ENCODE data around the gene LSM14A.

LSM14A gene

DNA sequence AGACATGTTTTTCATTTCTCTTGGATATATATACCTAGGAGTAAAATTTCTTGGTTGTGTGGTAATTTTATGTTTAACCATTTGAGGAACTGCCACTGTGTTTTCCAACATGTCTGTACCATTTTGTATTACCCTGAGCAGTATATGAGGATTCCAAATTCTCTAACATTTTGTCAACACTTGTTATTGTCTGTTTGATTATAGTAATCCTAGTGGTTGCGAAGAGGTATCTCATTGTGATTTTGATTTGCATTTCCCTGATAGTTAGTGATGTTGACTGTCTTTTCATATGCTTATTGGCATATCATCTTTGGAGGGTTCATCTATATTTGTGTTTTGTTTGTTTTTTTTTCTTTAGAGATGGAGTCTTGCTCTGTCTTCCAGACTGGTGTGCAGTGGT, 103.4 kb downstream of the LSM14A start:
- TF ChIP-seq, protein P1, sequence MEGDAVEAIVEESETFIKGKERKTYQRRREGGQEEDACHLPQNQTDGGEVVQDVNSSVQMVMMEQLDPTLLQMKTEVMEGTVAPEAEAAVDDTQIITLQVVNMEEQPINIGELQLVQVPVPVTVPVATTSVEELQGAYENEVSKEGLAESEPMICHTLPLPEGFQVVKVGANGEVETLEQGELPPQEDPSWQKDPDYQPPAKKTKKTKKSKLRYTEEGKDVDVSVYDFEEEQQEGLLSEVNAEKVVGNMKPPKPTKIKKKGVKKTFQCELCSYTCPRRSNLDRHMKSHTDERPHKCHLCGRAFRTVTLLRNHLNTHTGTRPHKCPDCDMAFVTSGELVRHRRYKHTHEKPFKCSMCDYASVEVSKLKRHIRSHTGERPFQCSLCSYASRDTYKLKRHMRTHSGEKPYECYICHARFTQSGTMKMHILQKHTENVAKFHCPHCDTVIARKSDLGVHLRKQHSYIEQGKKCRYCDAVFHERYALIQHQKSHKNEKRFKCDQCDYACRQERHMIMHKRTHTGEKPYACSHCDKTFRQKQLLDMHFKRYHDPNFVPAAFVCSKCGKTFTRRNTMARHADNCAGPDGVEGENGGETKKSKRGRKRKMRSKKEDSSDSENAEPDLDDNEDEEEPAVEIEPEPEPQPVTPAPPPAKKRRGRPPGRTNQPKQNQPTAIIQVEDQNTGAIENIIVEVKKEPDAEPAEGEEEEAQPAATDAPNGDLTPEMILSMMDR (IDR thresholded peaks at IDR 0.05; ENCODE audit: low read depth, low read length) = no peak
- DNase-seq (ENCODE audit: extremely low read depth, low read depth) = no peak

DNA sequence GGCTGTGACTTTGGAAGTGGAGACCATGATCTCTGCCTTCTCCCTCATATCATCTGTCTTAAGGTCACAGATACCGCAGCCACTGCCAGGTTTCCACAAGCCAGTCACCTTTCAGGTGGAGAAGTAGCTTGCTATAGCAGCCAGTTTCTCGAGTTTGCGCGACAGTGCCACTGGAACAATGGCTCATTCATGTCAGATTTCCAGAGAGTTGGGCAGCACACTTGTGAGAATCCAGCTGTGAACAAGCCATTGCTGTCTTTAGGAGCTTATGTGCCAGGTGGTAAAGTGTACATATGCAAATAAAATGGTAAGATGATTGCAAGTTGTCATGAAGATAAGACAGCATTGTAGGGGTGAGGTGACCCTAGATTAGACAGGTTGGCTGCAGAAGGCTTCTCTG, 104.3 kb downstream of the LSM14A start:
- TF ChIP-seq, protein P1 (IDR thresholded peaks at IDR 0.05; ENCODE audit: low read depth, low read length) = no peak
- DNase-seq (ENCODE audit: extremely low read depth, low read depth) = no peak

DNA sequence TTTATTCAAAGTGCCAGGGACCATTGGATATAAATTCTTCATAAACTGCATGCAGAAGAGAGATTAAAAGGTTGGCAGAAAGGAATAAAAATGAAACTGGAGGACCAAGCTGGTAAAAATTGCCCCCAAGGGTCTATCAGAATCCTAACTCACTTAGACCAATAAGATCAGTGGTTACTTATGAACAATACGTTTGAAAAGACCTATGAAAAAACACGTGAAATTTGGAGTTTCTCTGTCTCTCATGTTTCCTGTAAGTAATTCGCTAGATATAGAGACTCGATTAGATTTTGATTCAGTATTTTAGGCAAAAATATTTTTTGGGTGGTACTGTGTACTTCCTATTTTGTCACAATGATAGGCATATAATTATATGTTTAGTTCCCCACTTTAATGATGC, 104.9 kb downstream of the LSM14A start:
- no peak for DNase-seq (ENCODE audit: extremely low read depth, low read depth)
- TF ChIP-seq, protein P1 (IDR thresholded peaks at IDR 0.05; ENCODE audit: low read depth, low read length) = no peak

DNA sequence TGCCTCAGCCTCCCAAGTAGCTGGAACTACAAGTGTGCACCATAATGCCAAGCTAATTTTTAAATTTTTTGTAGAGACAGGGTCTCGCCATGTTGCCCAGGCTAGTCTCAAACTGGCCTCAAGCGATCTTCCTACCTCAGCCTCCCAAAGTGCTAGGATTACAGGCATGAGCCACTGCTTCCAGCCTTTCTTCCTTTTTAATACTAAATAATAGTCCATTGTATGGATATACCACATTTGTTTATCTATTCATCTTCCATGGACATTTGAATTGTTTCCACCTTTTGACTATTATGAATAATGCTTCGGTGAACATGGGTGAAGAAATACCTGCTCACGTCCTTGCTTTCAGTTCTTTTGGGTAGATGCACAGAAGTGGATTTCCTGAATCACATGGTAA, 106.5 kb downstream of the LSM14A start:
- TF ChIP-seq, protein P1 (IDR thresholded peaks at IDR 0.05; ENCODE audit: low read depth, low read length) = no peak
- DNase-seq (ENCODE audit: extremely low read depth, low read depth) = no peak
